ENCODE measurements around the gene VDAC1. TPM values are rescaled to one million over a fixed set of nuclear protein-coding genes. Genes with fewer than 3 reads are reported as not detected.

Gene VDAC1
- total and polyA plus RNA-seq, 2 donors (not counting 3 experiments of a cell fraction or from before 2014, with no cell fraction given): 116 to 247 TPM

GRCh38 chr5:133994297-133994989 lies 10.3 kb downstream of the VDAC1 start:
- Histone ChIP-seq H3K4me2 (ENCODE audit: insufficient read depth, low read length) (no peak overlapping the region), H3K27ac (ENCODE audit: insufficient read depth, low read depth, low read length) (no peak overlapping the region), H3K27me3 (ENCODE audit: control insufficient read depth in 2 of 2, insufficient read depth in 2 of 2, low read length in 2 of 2) (no peaks in the 10 kb centered on the region), H3K4me1 (ENCODE audit: control insufficient read depth, extremely low read depth, insufficient read depth, low read length) (peaks cover 38% of the 10 kb centered on the region), H3K36me3 (ENCODE audit: control insufficient read depth in 2 of 2, extremely low read depth in 1 of 2, insufficient read depth in 2 of 2, low read length in 2 of 2) (peaks cover 5 to 6% of the 10 kb centered on the region in 2 experiments), H3K4me3 (replicated peaks in 1 of 3; ENCODE audit: insufficient read depth in 1 of 3, low read depth in 1 of 3, low read length in 3 of 3) (no peak overlapping the region), H3K9me3 (replicated peaks; ENCODE audit: control insufficient read depth, insufficient read depth, low read length) (no peaks in the 10 kb centered on the region), H3K9ac (replicated peaks; ENCODE audit: extremely low read depth, insufficient read depth, low read length) (no peak overlapping the region), H2AFZ (ENCODE audit: low read depth, low read length) (no peak overlapping the region), H3K9me1 (replicated peaks; ENCODE audit: control insufficient read depth, extremely low read depth, insufficient read depth, low read length) (no peaks in the 10 kb centered on the region), H3K79me2 (ENCODE audit: control insufficient read depth, insufficient read depth, low read length) (peaks cover 96% of the 10 kb centered on the region), H4K20me1 (replicated peaks; ENCODE audit: control insufficient read depth, extremely low read depth, insufficient read depth, low read length) (peaks cover 6% of the 10 kb centered on the region)
- ChIA-PET CTCF (interaction anchor here (2.3 to 2.7 kb wide), 2 partner anchors 11 to 45 kb away, joined by 7 to 22 read pairs; partner anchors contain the start of gene VDAC1), POLR2A (no interaction called here)
- BruUV-seq (replicated peaks): no TSS peak
- FAIRE-seq: no peak
- no peak for DNase-seq (ENCODE audit: low read depth, low spot score)
- intact Hi-C loops (cut with micrococcal nuclease): no loop called here
- TF ChIP-seq GATA2 (IDR thresholded peaks at IDR 0.05; ENCODE audit: insufficient read depth, insufficient read length, low read depth, low read length): no peak
- TF ChIP-seq, protein P1, sequence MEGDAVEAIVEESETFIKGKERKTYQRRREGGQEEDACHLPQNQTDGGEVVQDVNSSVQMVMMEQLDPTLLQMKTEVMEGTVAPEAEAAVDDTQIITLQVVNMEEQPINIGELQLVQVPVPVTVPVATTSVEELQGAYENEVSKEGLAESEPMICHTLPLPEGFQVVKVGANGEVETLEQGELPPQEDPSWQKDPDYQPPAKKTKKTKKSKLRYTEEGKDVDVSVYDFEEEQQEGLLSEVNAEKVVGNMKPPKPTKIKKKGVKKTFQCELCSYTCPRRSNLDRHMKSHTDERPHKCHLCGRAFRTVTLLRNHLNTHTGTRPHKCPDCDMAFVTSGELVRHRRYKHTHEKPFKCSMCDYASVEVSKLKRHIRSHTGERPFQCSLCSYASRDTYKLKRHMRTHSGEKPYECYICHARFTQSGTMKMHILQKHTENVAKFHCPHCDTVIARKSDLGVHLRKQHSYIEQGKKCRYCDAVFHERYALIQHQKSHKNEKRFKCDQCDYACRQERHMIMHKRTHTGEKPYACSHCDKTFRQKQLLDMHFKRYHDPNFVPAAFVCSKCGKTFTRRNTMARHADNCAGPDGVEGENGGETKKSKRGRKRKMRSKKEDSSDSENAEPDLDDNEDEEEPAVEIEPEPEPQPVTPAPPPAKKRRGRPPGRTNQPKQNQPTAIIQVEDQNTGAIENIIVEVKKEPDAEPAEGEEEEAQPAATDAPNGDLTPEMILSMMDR (IDR thresholded peaks at IDR 0.05; ENCODE audit: extremely low read depth in 1 of 2, insufficient read depth in 1 of 2, low read depth in 1 of 2, low read length in 2 of 2): no peak
- no peak for TF ChIP-seq POLR2A (IDR thresholded peaks at IDR 0.05; ENCODE audit: low read depth, low read length)
- no peak for TF ChIP-seq JUN (IDR thresholded peaks at IDR 0.05; ENCODE audit: borderline replicate concordance, insufficient read depth, insufficient read length, low read depth)
- no peak for TF ChIP-seq MYC (IDR thresholded peaks at IDR 0.05; ENCODE audit: low read depth, low read length)
- TF ChIP-seq POLR2AphosphoS5 (IDR thresholded peaks at IDR 0.05; ENCODE audit: insufficient read depth, low read depth, low read length): no peak
- no peak for TF ChIP-seq FOS (IDR thresholded peaks at IDR 0.05; ENCODE audit: borderline replicate concordance, insufficient read depth, low read length)
- no peak for TF ChIP-seq EZH2 (IDR thresholded peaks at IDR 0.05; ENCODE audit: borderline replicate concordance, low read depth, low read length, severe bottlenecking)
- TF ChIP-seq, protein P2, sequence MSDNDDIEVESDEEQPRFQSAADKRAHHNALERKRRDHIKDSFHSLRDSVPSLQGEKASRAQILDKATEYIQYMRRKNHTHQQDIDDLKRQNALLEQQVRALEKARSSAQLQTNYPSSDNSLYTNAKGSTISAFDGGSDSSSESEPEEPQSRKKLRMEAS (IDR thresholded peaks at IDR 0.05; ENCODE audit: insufficient read depth, insufficient read length): no peak
- dilution Hi-C loops (cut with MboI; ENCODE audit: extremely low pct_ligation_motif_present, low sequenced_read_pairs): no loop called here

Measured in endothelial cell of umbilical vein (primary cell).